Hepatocyte (in vitro differentiated cells): Measurements from ENCODE around the gene RPL27A. TPM values are rescaled to one million over a fixed set of nuclear protein-coding genes. Genes with fewer than 3 reads are reported as not detected.

Experiments used
- DNase-seq: peaks from one replicate; pipeline ENCODE4 v3.0.0-alpha.2; 2016; ENCODE audit warnings: low spot score
- H2AFZ ChIP-seq: fragments of 200-600 bp; sonication (generic); 2 replicates; pipeline ENCODE4 v1.6.0; 2016; ENCODE audit warnings: antibody characterized with exemption, mild to moderate bottlenecking
- H3K27ac ChIP-seq: fragments of 200-600 bp; sonication (generic); 2 replicates; pipeline ENCODE4 v1.5.1; 2016; ENCODE audit warnings: mild to moderate bottlenecking
- H3K27me3 ChIP-seq: fragments of 200-600 bp; sonication (generic); 2 replicates; pipeline ENCODE4 v1.6.1; 2016
- H3K36me3 ChIP-seq: fragments of 200-600 bp; sonication (generic); replicated peaks from 2 replicates; pipeline ENCODE4 v1.5.1; 2016; ENCODE audit warnings: low read depth; ENCODE audit not compliant: insufficient read depth
- H3K4me1 ChIP-seq: fragments of 200-600 bp; sonication (generic); 2 replicates; pipeline ENCODE4 v1.5.1; 2016; ENCODE audit warnings: mild to moderate bottlenecking, moderate library complexity; ENCODE audit not compliant: insufficient read depth
- H3K4me2 ChIP-seq: fragments of 200-600 bp; sonication (generic); 2 replicates; pipeline ENCODE4 v1.6.0; 2016
- H3K4me3 ChIP-seq: fragments of 200-600 bp; sonication (generic); 2 replicates; pipeline ENCODE4 v1.5.1; 2016; ENCODE audit warnings: mild to moderate bottlenecking
- H3K79me2 ChIP-seq: fragments of 200-600 bp; sonication (generic); 2 replicates; pipeline ENCODE4 v1.6.0; 2017; ENCODE audit warnings: mild to moderate bottlenecking
- H3K9me2 ChIP-seq: fragments of 200-600 bp; sonication (generic); replicated peaks from 2 replicates; pipeline ENCODE4 v1.6.0; 2017; ENCODE audit warnings: mild to moderate bottlenecking; ENCODE audit not compliant: insufficient read depth
- H3K9me3 ChIP-seq: fragments of 200-600 bp; sonication (generic); 2 replicates; pipeline ENCODE4 v1.5.1; 2016; ENCODE audit warnings: low read depth, mild to moderate bottlenecking
- H4K20me1 ChIP-seq: fragments of 200-600 bp; sonication (generic); 2 replicates; pipeline ENCODE4 v1.6.0; 2016; ENCODE audit warnings: mild to moderate bottlenecking; ENCODE audit not compliant: insufficient read depth, poor library complexity, severe bottlenecking
- CTCF ChIP-seq: fragments of 200-600 bp; sonication (generic); IDR thresholded peaks from 2 replicates; pipeline ENCODE4 v1.5.1; 2016; ENCODE audit warnings: antibody characterized with exemption, mild to moderate bottlenecking; ENCODE audit not compliant: poor library complexity
- EZH2 ChIP-seq: fragments of 200-600 bp; sonication (generic); IDR thresholded peaks from 2 replicates; pipeline ENCODE4 v1.6.1; 2016; ENCODE audit warnings: antibody characterized with exemption, mild to moderate bottlenecking, borderline replicate concordance
- EZH2phosphoT487 ChIP-seq: fragments of 200-600 bp; sonication (generic); IDR thresholded peaks from one replicate; pipeline ENCODE4 v1.6.1; 2018; ENCODE audit warnings: antibody characterized with exemption, mild to moderate bottlenecking, low read depth, moderate library complexity; ENCODE audit not compliant: unreplicated experiment, severe bottlenecking
- WGBS: methylation state at CpG from one replicate; pipeline ENCODE4 v1.1.6; 2016; ENCODE audit warnings: low lambda C conversion rate; ENCODE audit errors: missing lambda C conversion rate; 5-methylcytosine and 5-hydroxymethylcytosine counted together
- polyA plus RNA-seq: library from polyadenylated mRNA; unstranded; fragments of >200 nt; fragmentation: Nextera tagmentation; extraction: Ambion mirVana; gene quantifications from 2 replicates; pipeline ENCODE4 v1.2.1, GENCODE V29; 2016
- total RNA-seq: library from RNA; depleted of rRNA; stranded (reverse); fragments of >200 nt; gene quantifications from 2 replicates; pipeline ENCODE4 v1.2.3, GENCODE V29; 2014

Gene RPL27A
- total and polyA plus RNA-seq, 2 experiments from 2014 or later = 803 to 818 TPM

- no peak overlapping the region for H2AFZ ChIP-seq
- no peaks in the 10 kb centered on the region for H3K9me3 ChIP-seq
- H3K4me2 ChIP-seq = no peak overlapping the region
- peak; percentile 52 for DNase-seq
- H3K27me3 ChIP-seq = no peaks in the 10 kb centered on the region
- no peak overlapping the region for H3K4me3 ChIP-seq
- H4K20me1 ChIP-seq = no peaks in the 10 kb centered on the region
- no peaks in the 10 kb centered on the region for H3K9me2 ChIP-seq
- 40% methylated on average over 4 of the region's 4 CpGs for WGBS
- peaks cover 8% of the 10 kb centered on the region for H3K4me1 ChIP-seq
- TF ChIP-seq CTCF (no peak), EZH2phosphoT487 (no peak), EZH2 (no peak)
- no peaks in the 10 kb centered on the region for H3K79me2 ChIP-seq
- peak overlapping the region; percentile 78 for H3K27ac ChIP-seq
- H3K36me3 ChIP-seq = no peaks in the 10 kb centered on the region
Observed at GRCh38 chr11:8671193-8671612, 11.4 kb upstream of the RPL27A start.

DNA sequence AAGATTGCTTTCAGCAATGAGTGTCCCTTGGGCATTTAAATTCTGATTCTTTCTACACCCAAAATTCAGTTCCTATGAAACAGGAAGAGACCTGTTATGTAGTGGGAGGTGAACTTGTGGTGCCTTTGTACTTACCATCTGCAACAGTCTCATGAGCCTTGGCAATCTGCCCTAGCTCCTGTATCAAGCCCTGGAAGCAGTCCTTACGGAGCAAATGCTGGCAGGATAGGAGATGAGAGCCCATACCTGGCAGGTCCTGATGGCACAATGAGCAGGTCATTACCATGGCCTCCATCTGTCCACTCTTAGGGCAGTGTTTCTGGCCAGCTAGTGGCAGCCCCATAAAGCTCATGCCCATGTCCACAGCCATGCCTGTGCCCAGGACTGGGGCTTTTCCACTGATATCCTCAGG, 10.9 kb upstream of the RPL27A start:
- no peak overlapping the region for H2AFZ ChIP-seq
- no peak overlapping the region for H3K4me3 ChIP-seq
- TF ChIP-seq CTCF = no peak
- TF ChIP-seq EZH2phosphoT487 = no peak
- no peak for TF ChIP-seq EZH2
- H3K4me2 ChIP-seq = no peak overlapping the region
- H3K4me1 ChIP-seq = peaks cover 8% of the 10 kb centered on the region
- H3K27me3 ChIP-seq = no peaks in the 10 kb centered on the region
- H3K36me3 ChIP-seq = no peaks in the 10 kb centered on the region
- H4K20me1 ChIP-seq = no peaks in the 10 kb centered on the region
- H3K79me2 ChIP-seq = no peaks in the 10 kb centered on the region
- H3K27ac ChIP-seq = peak overlapping the region; percentile 78
- peak; percentile 29 for DNase-seq
- 0% methylated on average over 1 of the region's 1 CpG for WGBS
- H3K9me2 ChIP-seq = no peaks in the 10 kb centered on the region
- H3K9me3 ChIP-seq = no peaks in the 10 kb centered on the region

DNA sequence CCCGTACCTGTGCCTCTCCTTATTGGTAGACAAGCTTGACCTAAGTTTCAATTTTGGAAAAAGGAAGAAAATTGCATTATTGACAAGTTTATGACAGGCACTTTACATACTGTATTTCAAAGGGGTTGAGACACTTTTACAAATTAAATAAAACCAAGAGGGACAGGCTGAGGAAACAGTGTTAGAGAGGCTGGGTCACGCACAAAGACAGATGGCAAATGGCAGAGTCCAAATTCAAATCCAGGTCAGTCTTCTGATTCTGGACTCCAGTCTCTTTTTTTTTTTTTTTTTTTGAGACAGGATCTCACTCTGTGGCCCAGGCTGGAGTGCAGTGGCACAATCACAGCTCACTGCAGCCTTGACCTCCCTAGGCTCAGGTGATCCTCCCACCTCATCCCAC, 10.2 kb upstream of the RPL27A start:
- H3K27ac ChIP-seq = no peak overlapping the region
- no peaks in the 10 kb centered on the region for H3K79me2 ChIP-seq
- H3K4me1 ChIP-seq = peaks cover 8% of the 10 kb centered on the region
- H3K27me3 ChIP-seq = no peaks in the 10 kb centered on the region
- H3K36me3 ChIP-seq = no peaks in the 10 kb centered on the region
- no peak for DNase-seq
- no peak overlapping the region for H3K4me3 ChIP-seq
- no peaks in the 10 kb centered on the region for H4K20me1 ChIP-seq
- TF ChIP-seq EZH2 = no peak
- no peak for TF ChIP-seq CTCF
- TF ChIP-seq EZH2phosphoT487 = no peak
- H2AFZ ChIP-seq = no peak overlapping the region
- 100% methylated on average over 2 of the region's 2 CpGs for WGBS
- H3K4me2 ChIP-seq = no peak overlapping the region
- no peaks in the 10 kb centered on the region for H3K9me3 ChIP-seq
- H3K9me2 ChIP-seq = no peaks in the 10 kb centered on the region

DNA sequence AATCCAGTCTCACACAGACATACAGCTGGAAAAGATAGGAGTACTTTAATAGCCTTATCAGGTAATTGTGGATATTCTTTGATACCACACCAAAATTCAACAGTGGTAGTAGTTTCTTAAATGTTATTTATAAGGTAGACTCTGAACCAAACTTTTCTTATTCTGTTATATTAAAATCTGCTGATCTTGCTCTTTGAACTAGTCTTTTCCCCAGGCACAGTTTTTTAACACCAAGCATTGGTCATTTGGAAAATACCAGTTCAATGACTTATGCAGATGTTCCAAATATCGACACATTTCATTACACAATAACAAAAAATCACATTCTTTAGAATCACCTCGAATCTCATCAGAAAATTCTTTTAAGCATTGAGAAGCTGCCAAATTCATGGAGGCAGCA, 7.7 kb upstream of the RPL27A start:
- Histone ChIP-seq H3K4me2 (no peak overlapping the region), H3K27me3 (no peaks in the 10 kb centered on the region), H3K79me2 (no peaks in the 10 kb centered on the region), H3K9me3 (no peaks in the 10 kb centered on the region), H4K20me1 (no peaks in the 10 kb centered on the region), H3K4me3 (no peak overlapping the region), H2AFZ (no peak overlapping the region), H3K36me3 (no peaks in the 10 kb centered on the region), H3K4me1 (peaks cover 8% of the 10 kb centered on the region), H3K9me2 (no peaks in the 10 kb centered on the region), H3K27ac (no peak overlapping the region)
- WGBS = 86% methylated on average over 2 of the region's 2 CpGs
- TF ChIP-seq CTCF (no peak), EZH2 (no peak), EZH2phosphoT487 (no peak)
- no peak for DNase-seq
